HG03460 (cell line): Measurements from ENCODE around the gene OR6J1.
"Not testable (repeated sequence)": the region's sequence is repeated elsewhere in the genome, so short reads cannot be mapped to it uniquely, and the experiment has no call there.

Experiments used
- ATAC-seq: cut with Tn5 transposase; IDR thresholded peaks from one replicate; pipeline ENCODE4 v1.9.1; 2021; ENCODE audit not compliant: unreplicated experiment

Gene OR6J1

DNA sequence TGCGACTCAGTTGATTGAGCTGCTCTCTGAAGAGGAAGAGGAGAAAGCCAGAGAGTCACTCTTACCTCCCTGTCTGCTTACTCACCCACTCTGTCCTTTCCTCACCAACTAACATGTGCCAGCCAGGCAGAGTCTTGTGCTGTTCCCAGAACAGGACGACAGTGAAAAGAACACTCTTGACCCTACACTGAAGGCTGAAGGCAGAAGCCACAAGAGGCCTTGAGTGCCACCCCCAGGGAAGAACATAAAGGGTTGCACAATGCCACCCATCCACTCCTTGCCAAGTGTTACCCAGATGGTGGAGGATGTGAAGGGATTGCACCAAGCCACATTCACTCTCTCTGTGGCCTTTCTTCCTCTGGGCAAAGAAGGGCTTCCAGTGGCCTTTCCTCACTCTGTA, 33.2 kb downstream of the OR6J1 start:
- ATAC-seq: no peak

DNA sequence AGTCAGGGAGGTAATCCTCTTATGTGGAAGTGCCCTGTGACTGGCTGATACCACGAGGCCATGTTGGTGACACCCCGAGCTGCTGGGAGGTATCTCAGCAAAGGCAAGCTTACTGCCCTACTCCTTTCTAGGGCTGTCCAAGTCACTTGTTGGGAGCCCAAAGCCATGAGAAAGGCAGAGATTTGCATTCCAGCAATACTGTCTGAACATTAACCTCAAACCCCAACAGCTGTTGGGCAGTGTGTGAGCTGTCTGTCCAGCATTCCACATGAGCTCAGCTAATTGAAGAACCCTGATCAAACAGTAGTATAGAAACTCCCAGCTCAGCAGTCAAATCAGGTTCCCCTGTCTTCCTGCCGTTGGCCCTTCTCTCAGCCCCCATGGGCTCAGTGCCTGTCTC, 36.9 kb downstream of the OR6J1 start:
- no peak for ATAC-seq

DNA sequence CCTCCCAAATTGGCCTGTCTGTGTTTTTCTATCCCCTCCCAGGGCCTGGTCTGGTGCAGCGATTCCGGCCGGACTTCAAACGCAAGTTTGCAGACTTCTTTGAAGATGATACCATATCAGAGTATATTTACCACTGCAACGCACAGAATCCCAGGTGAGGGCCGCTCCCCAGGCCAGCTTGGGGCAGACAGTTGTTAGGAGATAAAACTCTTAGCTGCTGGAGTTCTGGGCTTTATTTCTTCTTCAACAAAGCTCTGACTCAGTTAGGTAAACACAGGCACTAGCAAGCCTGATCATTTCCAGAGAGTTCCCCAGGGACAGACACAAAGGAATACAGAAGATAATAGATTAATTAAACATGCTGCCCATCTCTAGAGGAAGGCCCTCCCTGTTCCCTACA, 37.8 kb downstream of the OR6J1 start:
- no peak for ATAC-seq

DNA sequence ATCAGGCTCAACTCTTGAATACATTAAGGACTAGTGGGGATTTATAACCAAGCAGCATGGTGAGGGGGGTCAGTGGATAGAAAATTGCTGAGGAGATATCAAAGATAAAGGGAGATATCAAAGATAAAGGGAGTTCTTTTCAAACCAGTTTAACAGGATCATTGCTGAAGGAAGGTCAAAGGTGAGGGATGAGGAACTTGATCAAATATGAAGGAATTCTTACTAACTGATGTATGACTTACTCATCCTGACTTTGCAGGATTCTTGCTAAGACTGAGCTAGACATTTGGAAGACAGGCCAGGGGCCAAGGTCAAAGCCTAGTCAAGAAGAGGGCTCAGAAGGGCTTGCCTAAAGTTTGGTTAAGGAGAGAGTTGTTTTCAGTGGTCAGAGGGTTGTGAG, 41.3 kb downstream of the OR6J1 start:
- ATAC-seq: no peak

DNA sequence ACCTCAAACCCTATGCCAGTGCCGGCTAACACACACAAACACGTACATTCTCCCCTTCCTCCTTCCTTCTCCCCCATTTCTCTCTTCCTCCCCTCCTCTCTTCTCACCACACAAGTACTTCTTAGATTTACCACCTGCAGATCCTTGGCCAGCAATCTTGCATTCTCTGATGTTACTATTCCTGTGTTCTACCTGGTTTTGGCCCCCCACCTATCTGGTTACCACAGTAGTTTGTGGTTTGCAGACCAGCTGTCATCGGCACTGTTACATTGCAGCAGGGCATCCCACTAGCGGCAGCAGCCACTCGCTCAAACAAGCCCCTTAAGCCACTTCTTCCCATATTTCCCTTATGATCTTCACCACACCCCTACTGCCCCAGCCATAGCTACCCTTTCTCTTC, 42.2 kb downstream of the OR6J1 start:
- ATAC-seq: no peak

DNA sequence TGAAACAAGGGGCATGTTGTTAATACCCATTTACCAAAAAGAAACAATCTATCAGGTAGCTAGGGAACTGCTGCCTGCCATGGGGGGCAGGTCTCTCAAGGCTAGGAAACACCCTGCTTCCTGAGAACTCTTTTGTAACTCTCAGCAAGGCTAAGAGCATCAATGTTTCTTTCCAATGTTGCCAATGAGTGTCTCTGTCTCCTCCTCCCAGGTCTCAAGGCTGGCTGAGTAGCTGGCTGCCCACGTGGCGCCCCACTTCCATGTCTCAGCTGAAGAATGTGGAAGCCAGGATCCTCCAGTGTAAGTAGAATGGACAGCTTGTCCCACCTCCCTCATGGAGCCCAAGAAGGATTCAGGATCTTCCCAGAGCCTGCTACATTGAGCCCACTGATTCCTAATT, 42.7 kb downstream of the OR6J1 start:
- no peak for ATAC-seq

DNA sequence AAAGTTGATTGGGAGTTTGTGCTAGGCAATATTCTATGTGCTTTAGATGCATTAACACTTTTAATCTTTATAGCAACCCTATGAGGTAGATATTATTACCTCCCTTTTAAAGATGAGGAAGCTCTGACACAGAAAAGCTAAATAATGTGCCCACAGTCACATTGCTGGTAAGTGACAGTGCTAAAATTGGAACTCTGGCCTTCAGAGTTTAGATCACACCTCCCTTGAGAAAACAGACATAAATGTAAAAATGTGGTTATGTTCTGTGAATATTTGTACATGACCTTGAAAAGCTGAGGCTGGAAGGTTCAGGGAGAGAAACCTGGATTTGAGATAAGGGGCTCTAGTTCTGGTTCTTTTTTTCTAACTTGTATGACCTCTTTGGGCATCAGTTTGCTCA, 44.1 kb downstream of the OR6J1 start:
- ATAC-seq: no peak

DNA sequence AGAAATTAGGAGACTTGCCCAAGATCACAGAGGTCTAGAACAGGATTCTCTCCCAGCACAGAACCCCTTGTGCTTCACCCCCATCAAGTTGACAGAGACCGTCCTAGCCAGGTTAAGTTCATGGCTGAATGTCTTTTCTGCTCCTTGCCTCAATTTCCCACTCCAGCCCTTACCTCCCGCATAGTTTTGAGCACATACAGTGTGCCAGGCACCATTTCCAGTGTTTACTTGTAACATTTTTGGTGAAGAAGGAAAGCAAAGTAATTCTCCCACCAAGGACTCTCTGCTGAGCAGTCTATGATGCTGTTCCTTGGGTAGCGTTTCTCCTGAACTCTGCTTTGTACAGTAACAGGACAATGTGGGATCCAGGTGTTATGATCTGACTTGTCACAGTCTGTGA, 44.8 kb downstream of the OR6J1 start:
- no peak for ATAC-seq

DNA sequence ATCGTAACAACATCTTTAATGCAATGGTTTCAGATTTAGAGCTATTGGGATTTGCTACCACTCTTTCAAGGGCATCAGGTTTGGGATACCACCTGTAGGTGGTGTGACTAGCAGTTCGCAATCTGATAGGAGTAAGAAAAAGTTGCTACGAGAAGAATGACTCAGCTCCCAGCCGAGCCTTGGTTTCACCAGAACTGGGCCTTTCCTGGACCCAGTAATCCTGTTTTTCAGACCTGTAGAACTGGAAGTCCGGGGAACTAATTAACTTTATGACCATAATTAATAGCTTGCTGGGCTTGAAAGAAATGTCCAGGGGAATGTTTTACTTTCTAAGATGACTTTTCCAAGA, 45.3 kb downstream of the OR6J1 start:
- ATAC-seq: peak; percentile 51

DNA sequence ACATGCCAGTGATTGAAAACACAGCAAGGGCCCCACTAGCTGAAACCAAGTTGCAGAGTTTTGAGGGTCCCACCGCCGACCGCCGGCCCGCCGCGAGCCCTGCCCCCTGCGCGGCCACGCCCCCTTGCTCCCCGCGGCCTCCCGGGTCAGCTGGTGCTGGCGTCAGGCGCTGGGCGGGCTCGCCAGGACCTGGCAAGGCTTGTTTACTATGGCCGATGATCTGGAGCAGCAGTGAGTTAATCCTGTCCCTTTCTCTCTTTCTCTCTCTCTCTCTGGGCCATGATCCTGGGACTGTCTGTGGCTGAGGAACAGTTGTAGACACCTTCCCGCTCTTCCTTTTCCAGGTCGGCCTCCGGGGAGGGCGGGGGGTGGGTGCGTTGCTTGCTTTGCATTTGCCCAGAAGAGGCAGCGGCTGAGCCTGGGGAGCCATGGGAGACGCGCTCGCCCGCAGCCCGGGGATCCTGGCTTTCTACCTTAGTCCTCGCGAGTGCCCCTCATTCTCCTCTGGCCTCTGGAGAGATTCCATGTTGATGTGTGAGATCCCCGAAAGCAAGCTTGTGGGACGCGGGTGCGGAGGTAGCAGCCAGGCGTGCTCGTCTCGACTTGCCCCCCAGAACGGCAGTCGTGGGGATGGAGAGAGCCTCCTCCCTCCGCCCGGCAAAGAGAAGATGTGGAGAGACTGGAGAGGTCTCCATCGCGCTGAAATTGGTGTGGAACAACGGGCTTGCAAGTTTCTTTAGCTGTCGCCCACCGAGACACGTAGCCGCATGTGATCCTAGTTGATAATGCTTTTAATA, 45.9 kb downstream of the OR6J1 start, which contains the start of gene ABHD4:
Gene ABHD4 (plus strand): TSS at position 202 of the 797 bp plus-strand sequence. CDS start 7 bp downstream, at position 209.
- ATAC-seq: peak; percentile 73

DNA sequence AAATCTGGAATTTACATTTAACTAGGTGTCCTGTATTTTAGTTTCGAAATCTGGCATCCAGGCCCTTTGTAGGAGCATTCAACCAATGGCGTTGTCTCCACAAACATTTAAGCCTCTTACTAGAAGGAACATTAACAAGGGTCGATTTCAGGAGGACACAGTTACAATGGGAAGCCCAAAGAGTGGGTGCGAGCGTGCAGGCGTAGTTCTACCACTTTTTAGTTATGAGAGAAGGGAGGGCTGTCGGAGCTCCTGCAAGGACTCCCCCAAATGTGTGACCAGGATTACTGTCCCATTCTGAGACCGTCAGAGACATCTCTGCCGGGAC, 46.4 kb downstream of the OR6J1 start:
- ATAC-seq: peak; percentile 28

DNA sequence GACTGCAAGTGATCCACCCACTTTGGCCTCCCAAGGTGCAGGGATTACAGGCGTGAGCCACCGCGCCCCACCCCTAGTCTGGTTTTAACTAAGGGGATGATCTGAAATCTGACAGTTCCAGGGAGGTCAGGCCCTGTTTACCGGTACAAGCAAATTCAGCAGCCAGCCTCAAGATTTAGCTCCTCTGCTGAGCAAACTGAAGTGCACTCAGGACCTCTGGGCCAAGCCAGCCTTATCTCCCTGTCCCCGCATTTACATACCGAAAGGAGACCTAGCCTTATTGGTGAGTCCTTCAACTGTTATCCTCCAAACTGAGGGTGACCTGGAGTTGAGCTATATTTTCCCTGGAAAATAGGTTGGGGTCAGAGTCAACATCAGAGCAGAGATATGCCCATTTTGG, 46.9 kb downstream of the OR6J1 start:
- no peak for ATAC-seq

DNA sequence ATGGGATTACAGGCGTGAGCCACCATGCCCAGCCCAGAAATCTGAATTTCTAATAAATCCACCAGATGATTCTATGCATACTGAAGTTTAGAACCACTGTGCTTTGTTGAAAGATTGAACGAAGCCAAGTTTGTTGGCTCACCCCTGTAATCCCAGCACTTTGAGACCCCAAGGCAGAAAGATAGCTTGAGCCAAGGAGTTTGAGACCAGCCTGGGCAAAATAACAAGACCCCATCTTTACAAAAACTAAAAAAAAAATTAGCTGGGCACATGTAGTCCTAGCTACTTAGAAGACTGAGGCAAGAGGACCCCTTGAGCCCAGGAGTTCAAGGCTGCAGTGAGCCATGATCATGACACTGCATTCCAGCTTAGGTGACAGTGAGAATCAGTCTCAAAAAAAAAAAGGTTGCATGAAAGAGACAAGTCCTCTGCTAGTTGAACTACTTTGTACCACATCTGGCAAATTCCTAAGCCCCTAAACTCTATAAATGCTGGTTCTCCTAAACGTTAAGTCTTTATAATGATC, 47.7 kb downstream of the OR6J1 start:
- ATAC-seq: no peak

DNA sequence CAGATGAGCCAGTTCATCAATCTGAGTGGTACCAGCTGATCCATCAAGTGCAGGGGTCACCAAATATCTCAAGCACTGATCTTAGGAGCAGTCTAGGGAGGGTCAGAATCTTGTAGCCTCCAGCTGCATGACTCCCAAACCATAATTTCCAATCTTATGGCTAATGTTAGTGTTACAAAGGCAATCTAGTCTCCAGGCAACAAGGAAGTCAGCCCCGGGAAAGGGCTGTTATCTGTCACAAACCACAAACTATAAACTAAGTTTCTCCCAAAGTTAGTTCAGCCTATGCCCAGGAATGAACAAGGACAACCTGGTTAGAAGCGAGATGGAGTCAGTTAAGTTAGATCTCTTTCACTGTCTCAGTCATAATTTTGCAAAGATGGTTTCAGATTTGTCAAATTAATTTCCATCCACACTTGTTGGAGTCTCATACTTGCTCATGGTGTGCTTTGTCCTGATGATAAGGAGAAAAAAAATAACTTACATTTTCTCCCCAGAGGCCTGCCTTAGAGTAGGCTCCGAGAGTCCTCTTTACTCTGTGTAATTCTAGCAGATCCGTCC, 49.9 kb downstream of the OR6J1 start:
- no peak for ATAC-seq

DNA sequence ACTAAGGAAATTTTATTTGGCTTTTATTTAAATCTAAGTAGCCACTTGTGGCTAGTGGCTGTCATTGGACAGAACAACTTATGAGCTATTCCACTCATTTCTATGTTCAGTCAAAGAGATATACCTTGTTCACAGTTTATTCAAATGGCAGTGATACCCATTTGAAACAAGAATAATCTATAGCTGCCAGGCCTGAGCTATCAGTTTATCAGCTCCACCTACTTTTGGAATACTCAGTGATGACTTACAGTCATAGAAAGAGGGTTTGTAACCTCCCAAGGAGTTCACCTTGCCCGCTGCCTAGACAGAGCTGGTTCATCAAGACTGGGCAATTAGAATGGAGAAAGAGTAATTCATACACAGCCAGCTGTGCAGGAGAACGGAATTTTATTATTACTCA, 50.6 kb downstream of the OR6J1 start:
- ATAC-seq: no peak

DNA sequence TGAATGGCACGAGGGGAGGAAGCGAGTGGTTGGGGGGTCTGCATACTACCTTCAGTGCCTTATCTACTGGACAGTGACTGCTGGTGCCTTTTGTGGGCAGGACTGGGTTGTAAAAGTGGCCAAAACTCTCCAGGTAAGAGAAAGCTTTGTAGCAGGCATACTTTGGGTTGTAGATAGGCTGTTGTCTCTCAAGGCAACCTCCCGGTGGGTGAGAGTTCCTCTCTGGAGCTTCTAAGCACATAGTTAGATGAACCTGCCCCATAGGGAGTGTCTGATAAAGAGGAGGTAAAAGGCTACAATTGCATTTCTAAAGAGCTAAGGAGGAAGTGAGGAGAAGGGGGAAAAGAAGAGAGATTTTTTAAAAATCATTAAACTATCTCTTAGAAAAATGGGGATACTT, 51.0 kb downstream of the OR6J1 start:
- ATAC-seq: no peak

DNA sequence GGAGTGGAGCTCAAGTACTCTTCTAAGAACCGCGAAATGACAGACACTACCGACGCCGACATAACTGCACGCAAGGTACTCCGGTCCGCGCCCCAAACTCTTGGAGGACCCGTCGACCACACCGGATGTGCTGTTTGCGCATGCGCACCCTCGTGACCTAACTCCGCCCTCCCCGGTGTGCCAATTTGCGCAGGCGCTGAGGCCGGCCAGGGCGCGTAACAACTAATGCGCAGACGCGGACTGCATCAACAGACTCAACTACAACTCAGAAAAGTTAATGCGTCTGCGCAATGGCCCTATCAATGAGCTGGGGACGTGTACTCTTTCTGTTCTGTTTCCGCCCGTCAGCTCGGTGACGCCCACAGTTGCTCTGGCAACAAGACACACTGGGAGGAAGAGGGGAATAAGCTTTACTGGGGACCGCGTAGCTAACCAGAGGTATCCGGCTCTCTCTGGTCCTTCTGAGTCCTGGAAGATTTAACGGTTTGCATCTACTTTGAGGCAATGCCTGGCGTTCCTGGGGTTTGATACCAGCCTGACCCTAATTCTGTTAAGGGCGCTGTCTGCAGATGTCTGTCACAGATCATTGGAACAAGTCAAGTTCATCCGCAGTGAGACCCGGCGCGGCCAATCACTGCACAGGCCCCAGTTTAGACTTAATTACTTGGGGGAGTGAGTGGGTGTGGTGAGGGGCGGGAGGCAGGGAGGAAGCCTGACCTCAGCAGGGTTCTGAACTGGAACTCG, 54.9 kb downstream of the OR6J1 start, which contains the start of gene DAD1:
Gene DAD1 (minus strand): TSS at position 129 of the 744 bp plus-strand sequence. CDS start 67 bp downstream, at position 62.
- peak; percentile 91 for ATAC-seq

DNA sequence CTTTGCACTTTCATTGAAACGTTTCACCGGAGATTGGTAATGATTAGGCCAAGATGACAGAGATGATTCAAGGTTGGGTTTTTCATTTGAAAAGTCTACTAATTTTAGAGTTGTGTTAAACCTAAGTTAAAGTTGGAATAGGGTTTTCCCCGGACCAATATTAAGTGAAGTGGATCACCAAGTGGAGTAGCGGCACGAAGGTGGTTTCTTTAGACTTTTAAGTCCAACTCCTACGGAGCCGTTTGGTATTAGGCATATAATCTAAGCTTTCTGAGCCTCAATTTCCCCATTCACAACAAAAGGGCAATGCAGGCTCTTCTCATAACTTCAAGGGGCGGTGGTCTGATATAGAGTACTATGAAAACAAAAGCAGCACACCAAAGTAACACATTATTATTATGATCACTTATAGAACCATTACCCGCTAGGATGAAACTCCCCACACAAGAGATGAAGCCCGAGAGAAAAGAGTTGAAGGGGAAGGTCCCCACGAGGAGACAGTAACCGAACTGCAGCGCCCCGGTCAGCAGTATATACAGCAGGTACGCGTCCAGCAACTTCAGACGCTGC, 55.5 kb downstream of the OR6J1 start:
- ATAC-seq: no peak

DNA sequence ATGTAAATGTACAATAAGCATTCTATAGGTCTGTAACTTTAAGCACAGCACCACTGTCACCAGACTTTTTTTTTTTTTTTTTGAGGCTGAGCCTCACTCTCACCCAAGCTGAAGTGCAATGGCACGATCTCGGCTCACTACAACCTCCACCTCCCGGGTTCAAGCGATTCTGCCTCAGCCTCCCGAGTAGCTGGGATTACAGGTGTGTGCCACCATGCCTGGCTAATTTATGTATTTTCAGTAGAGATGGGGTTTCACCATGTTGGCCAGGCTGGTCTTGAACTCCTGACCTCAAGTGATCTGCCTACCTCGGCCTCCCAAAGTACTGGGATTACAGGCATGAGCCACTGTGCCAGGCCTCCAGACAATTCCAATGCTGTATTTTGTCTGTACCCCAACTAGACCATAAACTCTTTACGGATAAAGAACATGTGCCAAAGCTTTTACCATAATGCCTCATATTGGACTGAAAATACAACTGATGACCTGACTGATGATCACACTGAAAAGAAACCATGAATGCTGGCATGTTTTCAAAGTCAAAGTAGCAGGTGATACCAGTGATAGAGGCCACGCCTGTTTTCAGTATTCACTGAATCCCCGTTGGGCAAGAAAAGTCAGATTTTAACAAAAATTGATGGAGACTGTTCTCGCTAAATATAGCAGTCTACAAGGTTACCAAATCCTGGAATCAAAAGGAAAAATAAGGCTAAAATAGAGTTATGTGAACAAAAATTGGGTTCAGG, 56.3 kb downstream of the OR6J1 start:
- ATAC-seq: not testable (repeated sequence)

DNA sequence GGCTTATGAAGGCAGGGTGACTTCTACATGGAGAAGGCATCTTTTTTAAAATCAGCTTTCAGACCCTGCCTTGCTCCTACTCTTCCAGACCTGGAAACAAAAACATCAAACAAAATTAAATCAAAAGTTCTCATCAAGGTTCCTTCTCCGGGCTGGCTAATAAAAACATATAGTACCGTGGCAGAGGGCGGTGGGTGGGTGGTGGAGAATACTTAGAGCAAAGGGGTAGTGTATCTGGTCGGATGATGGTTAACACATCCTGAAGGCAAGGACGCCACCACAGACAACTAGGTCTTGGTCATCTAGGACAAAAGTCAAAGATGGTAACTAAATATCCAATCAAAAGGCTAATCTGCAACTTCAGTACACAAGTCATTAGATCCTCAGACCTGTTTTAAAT, 56.9 kb downstream of the OR6J1 start:
- no peak for ATAC-seq

DNA sequence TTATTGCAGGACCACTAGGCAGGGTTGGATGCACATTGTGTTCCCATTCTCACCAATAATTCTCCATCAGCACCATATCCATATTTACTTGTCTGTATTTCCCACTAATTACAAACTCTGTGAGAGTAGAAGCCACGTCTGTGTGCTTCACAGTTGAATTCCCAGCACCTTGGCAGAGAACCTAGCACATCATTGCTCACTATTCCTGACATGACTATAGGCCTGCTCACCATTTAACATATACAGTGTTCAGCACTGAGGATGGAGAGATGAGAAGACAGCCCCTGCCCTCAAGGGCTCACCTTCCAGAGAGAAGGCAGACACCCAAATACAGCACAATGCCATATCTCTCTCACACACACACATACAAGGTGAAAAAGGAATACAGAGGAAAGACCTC, 60.2 kb downstream of the OR6J1 start:
- ATAC-seq: no peak
